SHP77 treated with DMSO at 0.1 percent for 48 hours (cell line): Measurements from ENCODE around the gene TOMM6.
A peak's percentile ranks its signal among the peaks of the same experiment; 100 is the strongest.

Source experiments
- DNase-seq: peaks from one replicate; lab custom pipeline; 2025; lab: John Stamatoyannopoulos, UW

The TOMM6 gene

DNA sequence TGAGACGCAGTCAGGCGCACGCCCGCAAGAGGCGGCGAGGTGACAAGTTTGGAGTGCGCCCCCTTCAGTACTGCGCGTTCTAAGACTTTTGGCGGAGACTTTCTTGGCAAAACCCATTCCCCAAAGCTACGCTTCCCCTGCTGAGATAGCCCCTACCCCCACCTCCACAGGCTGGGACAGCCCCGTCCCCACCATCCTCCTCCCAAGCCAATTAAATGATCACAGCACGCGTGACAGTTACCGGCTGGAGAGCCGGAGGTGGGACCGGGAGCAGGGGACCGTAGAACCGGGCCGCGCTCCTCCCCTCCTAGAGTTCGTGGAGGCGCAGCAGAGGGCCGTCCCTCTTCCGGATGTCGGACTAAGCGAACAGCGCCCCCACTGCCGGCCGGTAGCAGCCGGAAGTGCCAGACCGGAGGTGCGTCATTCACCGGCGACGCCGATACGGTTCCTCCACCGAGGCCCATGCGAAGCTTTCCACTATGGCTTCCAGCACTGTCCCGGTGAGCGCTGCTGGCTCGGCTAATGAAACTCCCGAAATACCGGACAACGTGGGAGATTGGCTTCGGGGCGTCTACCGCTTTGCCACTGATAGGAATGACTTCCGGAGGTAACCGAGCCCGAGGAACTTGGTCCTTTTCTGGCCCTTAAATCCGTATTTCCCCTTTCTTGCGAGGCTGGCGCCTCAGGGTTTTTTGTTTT is at the start of gene TOMM6:
TOMM6 (plus strand) TSS at position 476 of the 699 bp plus-strand sequence; CDS start at position 480, 4 bp downstream.
- DNase-seq, result peak; percentile 78

GRCh38 chr6:41739041-41739440 is 48.5 kb upstream of the TOMM6 start:
- DNase-seq, result no peak

DNA sequence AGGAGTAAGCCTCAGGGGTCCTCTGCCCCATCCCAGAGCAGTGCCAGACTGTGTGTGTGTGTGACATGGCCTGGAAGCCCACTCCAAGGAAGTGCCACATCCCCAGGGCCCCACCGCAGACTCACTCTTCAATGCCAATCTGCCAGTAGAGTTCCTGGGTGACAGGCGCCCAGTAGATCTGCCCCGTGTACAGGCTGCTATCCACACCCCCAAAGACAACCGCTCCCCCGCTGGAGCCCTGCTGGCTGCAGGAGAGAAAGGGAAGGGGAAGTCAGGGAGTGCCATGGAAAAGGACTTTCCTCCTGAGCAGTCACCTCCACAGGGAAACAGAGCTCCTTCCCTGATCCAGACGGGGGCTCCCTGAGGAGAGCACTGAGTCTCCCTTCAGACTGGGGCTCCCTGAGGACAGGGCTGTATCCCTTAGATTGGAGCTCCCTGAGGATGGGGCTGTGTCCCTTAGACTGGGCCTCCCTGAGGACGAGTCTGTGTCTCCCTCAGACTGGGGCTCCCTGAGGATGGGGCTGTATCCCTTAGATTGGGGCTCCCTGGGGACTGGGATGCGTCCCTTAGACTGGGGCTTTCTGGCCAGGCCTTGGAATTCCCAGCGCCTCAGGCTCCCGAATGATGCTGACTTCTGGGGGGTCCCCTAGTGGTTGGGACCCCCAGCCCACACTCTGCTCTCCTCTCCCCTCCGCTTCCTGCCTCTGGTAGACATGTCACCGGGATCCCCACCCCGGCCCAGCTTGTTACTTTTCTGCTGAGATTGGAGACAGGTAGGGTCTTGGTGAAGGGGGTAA is 46.9 kb upstream of the TOMM6 start:
- DNase-seq, result no peak

- no peak for DNase-seq
Measured at GRCh38 chr6:41741625-41742490, 45.6 kb upstream of the TOMM6 start.

DNA sequence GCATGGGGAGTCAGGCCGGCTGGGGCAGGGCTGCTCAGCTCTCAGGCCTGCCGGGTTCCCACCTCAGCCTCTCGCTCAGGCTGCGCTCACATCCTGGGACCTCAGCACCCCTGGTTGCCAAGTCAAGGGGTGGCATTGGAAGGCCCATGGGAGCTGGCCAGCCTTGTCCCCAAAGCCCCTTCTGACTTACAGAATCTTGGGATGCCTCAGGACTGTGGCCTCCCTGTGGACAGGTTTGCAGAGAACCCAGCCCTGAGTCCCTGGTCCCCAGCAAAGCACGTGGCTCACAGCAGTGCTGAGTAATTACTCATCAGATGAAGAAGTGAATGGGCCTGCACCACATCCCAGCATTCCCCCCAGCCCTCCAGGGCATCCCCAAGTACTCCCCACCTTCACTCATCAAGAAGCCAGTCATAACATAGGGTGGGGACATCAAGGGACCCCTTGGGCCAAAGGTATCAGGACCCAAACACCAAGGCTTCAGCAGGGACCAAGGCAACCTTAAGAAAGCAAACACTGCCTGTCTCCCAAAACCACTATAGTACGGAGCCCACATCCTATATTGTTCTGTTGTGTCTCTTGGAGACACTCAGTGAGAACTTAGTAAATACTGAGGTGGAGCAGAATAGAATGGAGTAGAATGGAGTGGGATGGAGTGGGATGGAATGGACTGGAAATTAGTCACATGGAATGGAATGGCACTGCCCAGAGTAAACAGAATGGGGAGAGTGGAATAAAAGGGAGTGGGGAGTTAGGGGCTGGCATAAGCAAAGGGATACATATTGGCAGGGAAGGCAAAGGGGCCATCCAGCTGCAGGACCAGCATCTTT is 43.9 kb upstream of the TOMM6 start:
- DNase-seq, result no peak

DNA sequence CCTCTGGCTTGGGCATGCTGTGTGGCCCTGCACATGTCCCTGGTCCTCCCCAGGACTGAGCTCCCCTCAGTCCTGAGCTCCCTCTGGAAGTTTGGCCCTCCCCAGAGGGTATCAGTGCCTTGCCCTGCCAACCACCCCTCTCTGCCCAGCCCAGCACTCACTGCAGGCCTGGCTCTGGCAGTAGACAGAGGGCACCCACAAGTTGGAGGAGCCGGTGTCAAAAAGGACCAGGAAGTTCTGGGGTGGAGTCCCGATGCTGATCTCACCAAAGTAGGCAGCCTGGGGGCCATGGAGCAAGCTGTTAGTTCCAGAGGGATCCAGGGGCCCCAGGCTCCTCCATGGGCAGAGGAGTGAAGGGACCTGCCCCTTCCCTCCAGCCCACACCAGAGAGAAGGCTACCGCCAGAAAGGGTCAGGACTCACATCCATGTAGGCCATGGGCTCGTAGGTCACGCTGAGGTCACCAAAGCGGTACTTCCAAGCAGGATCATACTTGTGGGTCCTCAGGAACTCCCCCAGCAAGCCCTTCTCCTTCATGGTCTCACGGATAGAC is 43.2 kb upstream of the TOMM6 start:
- DNase-seq, result no peak

DNA sequence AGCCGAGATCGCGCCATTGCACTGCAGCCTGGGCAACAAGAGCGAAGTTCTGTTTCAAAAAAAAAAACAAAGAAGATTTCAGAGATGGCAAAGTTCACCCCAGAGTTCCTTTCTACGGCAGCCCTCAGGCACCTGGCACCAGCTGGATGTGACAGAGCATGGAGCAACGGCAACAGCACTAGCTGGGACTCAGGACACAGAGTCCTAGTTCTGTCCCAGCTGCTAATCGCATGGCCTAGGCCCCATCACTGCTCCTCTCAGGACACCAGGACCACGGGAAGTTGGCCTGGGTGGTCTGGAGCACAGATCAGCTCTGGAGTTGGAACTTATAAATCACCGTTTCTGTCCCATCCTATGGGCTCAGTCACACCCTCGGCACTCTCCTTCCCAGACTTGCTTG is 41.4 kb upstream of the TOMM6 start:
- DNase-seq, result no peak

DNA sequence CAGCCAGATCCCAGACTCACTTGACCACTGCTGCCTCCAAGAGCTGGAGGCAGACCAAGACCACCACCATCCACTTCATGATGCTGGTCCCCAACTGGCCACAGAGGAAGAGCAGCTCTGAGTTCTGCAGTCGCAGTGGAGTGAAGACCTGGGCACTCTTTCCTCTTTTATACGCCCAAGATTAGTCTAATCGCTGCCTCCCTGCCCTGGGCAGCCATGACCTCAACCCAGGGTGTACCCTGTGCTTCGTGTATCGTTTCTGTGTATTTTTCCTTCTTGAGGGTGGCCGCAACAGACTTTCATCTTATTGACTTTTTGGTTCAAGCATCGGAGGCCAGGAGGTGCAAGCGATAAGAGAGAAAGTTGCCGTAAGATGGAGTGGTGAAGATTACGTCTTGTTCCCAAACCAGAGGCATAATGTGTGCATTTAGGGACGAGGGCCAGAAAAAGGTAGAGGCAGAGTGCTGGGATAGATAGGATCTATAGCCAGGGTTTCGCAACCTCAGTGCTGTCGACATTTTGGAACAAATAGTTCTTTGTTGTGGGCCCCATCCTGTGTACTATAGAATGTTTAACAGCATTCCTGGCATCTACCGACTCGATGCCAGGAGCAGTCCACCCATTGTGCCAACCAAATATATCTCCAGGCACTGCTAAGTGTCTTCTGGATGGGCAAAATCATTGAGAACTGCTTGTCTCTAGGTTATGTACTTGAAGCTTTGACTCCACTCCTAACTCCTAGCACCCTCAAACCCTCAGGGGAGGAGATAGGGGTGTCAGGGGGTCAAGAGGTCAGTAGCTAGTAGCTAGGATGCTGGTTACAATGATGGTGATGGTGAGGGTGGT is 40.0 kb upstream of the TOMM6 start, which contains the start of gene PGC:
PGC (minus strand) TSS at position 142 of the 846 bp plus-strand sequence; CDS start at position 79, 63 bp downstream.
- no peak for DNase-seq

GRCh38 chr6:41748102-41748477 is 39.4 kb upstream of the TOMM6 start:
- DNase-seq, result no peak

DNA sequence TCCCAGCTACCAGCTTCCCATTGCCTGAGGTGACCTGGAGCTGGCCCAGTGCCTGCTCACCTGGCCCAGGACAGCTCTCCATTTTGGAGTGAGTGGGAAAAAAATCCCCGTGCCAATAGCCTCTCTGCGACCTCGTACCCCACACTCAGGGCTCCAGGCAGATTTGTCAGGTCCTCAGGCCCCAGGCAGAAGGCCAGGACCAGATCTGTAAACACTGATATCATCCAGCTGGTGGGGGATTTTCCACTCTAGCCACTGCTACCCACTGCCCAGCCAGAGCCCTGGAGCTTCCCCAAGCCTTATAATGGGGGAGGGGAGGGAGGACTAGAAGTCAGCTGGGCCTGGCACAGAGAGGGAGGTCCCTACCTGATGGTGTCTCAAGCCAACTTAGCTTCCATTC is 39.0 kb upstream of the TOMM6 start:
- no peak for DNase-seq

DNA sequence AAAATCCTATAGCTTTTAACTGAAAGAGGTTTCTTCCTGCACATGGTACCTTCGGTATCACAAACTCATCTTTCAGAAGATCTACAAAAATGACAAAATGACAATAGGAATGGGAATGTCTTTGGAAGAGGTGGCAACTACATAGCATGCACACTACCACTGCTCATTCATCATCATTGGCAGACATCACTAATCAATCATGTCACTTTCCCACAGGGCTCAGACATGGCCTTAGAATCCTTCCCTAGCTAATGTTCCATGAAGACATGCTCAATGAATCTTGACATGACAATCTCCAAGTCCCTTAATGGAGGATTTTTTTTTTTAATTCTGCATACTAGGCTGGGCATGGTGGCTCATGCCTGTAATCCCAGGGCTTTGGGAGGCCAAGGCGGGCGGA is 37.1 kb upstream of the TOMM6 start:
- DNase-seq, result no peak

DNA sequence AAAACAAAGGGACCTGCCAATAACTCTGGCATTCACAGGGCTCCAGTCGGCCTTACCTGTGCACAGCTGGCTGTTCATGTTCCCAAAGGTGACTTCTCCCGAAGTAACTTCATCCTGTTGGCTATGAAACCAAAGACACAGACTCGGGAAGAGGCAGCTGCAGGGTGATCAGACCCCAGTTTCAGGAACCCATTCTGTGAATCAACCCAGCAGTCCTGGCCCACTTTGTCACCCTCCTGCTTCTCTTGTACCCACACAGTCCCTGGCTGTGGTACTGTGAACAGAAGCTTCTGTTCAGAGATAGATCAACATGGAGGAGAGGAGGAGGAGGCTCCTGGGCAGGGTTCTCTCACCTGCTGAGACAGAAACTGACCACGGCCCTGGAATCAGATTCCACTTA is 31.6 kb upstream of the TOMM6 start:
- DNase-seq, result no peak

GRCh38 chr6:41756354-41756753 is 31.1 kb upstream of the TOMM6 start:
- no peak for DNase-seq

- DNase-seq, result no peak
Measured at GRCh38 chr6:41757271-41757670, 30.2 kb upstream of the TOMM6 start.

DNA sequence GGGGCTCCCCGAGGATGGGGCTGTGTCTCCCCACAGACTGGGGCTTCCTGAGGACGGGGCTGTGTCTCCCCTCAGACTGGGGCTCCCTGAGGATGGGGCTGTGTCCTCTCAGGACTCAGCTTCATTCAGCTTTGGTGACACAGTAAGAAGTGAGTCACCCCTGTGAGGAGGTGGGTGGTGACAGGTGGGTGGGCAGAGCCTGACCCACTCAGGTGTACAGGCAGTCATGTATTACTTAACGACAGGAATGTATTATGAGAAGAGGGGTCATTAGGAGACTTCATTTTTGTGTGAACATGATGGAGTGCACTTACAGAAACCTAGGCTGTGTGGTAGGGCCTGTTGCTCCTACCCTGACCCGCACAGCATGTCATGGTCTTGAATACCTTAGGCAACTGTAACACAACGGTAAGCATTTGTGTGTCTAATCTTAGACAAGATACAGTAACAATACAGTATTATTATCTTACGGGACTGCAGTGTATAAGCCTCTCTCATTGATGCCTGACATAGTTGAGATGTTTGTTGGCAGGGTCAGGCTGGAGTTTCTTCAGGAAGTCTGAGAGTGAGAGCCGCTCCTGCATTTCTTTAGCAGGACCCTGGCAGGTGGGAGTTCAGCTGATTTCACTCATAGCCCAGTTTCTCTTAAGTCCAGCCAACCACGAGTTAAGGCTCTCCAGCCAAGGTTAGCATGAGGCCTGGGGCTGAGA is 29.4 kb upstream of the TOMM6 start:
- DNase-seq, result no peak

DNA sequence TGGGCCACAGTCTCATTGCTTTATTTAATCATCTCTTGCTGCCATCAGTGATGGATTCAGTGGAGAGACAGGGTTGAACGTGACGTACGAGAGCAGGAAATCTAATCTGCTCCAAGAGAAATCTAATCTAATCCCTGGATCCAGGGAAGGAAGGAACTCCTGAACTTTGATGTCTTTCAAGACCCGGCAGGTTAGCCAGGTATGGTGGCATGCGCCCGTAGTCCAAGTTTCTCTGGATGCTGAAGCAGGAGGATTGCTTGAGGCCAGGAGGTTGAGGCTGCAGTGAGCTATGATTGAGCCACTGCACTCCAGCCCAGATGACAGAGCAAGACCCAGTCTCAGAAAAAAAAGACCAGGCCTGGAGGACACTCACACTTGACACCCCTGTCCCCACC is 28.9 kb upstream of the TOMM6 start:
- DNase-seq, result no peak

DNA sequence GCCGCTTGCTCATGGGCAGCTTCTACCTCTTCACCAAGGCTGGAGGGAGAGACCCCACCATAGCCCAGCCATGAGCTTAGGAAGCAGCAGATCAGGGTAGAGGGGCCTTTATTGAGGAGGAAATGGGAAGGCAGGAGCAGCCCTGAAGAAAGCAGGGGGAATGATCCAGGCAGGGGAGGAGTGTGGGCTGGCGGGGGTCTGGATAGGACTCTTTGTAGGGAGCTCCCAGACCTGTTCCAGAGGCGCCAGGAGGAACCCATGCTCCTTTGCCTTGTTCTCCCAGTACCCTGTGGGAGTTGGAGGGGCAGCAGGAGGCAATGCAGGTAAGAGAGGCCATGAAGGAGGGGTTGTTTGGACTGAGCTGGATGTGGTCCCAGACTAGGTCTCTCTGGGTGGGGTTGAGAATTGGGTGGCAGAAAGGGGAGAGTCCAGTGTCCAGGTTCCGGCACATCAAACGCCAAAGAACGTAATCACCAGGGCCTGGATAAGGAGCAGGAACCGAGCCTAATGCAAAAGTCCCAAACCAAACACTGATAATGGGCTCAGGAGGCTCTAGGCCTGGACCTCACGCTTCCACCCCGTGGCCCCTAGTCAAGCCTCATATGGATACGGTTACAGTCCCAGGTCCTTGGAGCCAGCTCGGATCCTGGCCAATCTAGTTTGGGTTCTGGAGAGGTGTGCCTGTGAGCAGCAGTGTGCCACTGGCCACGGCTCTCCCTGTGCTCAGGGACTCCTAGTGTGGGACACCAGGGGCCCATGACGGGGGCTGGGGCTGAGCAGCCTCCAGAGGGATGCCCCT is 28.2 kb upstream of the TOMM6 start:
- DNase-seq, result no peak

DNA sequence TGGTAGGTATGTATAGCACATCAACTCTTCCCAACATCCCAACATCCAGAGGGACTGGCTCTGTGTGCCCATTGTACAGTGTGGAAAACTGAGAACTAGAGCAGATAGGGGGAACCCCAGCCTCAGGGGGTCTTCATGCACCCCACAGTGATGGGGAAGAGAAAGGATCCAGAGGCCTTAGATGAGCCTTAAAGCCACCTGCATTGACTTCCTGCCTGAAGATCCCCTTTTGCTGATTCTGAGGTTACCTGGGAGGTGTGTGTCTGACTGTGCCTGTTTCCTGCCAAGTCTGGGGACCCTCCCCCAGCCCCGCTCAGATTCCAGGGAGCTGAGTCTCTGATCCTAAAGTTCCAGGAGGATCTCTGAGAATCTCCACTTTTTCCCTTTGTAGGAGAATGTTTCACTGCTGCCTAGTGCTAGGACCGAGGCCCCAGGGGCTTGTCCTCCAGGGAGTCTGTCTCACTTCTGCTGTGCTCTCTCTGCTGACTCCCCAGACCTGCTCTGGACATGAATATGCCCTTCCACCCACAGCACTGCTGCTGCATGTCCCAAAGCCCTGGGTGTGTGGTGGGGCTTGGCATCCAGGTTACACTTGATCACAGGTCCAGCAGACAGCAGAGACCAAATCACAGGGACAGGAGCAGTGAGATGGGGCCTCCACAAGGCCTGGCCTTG is 27.5 kb upstream of the TOMM6 start:
- no peak for DNase-seq
